ENCODE measurements around the gene MYADML2. TPM values are rescaled to one million over a fixed set of nuclear protein-coding genes. Genes with fewer than 3 reads are reported as not detected.

The MYADML2 gene
- total RNA-seq, 2 experiments from 2014 or later: not detected

GRCh38 chr17:81944858-81945257, 2.2 kb downstream of the MYADML2 start:
- no peaks in the 10 kb centered on the region for H3K36me3 Mint-ChIP-seq (ENCODE audit: low read depth)

GRCh38 chr17:81942167-81942553, 4.9 kb downstream of the MYADML2 start:
- H3K27me3 Mint-ChIP-seq: peaks cover 6% of the 10 kb centered on the region
- ATAC-seq (ENCODE audit: poor library complexity) (no peak), DNase-seq (no peak)
- CTCF ChIA-PET: no interaction called here
- peaks cover 0 to 9% of the 10 kb centered on the region in 2 experiments for H3K27me3 ChIP-seq (ENCODE audit: control insufficient read depth in 1 of 2, insufficient read depth in 2 of 2, low read length in 2 of 2)
- H3K36me3 ChIP-seq (ENCODE audit: insufficient read depth, low read length): no peaks in the 10 kb centered on the region
- H3K27ac ChIP-seq (ENCODE audit: low read depth in 1 of 2, low read length in 2 of 2): no peak overlapping the region
- peaks cover 8% of the 10 kb centered on the region for H3K4me1 ChIP-seq (ENCODE audit: insufficient read depth, low read length)
- no peak overlapping the region for H3K27ac Mint-ChIP-seq
- TF ChIP-seq CTCF (IDR thresholded peaks at IDR 0.05): no peak
- no peak overlapping the region for H3K4me3 ChIP-seq (ENCODE audit: low read length)
- intact Hi-C loops (cut with DNase I, micrococcal nuclease): no loop called here
- no peaks in the 10 kb centered on the region for H3K9me3 Mint-ChIP-seq
- peaks cover 0 to 11% of the 10 kb centered on the region in 2 experiments for H3K9me3 ChIP-seq (ENCODE audit: control insufficient read depth in 1 of 2, insufficient read depth in 1 of 2, low read length in 2 of 2)
- H3K4me1 Mint-ChIP-seq (ENCODE audit: low read depth): no peaks in the 10 kb centered on the region
- H3K4me3 Mint-ChIP-seq: no peak overlapping the region
- POLR2A ChIA-PET: no interaction called here
- no peaks in the 10 kb centered on the region for H3K36me3 Mint-ChIP-seq (ENCODE audit: low read depth)

More at GRCh38 chr17:81944858-81945257, 2.2 kb downstream of the MYADML2 start:
- CTCF ChIA-PET: interaction anchor here (0.7 kb wide), 1 partner anchor 153 kb away, joined by 3 read pairs; no protein-coding TSS in a partner anchor
- intact Hi-C loops (cut with DNase I, micrococcal nuclease): no loop called here
- POLR2A ChIA-PET: interaction anchor here (0.7 kb wide), 1 partner anchor 17 kb away, joined by 3 read pairs; no protein-coding TSS in a partner anchor
- no peak overlapping the region for H3K27ac Mint-ChIP-seq
- H3K4me3 ChIP-seq (ENCODE audit: low read length): no peak overlapping the region
- H3K9me3 ChIP-seq (ENCODE audit: control insufficient read depth in 1 of 2, insufficient read depth in 1 of 2, low read length in 2 of 2): peaks cover 0 to 11% of the 10 kb centered on the region in 2 experiments
- no peaks in the 10 kb centered on the region for H3K36me3 ChIP-seq (ENCODE audit: insufficient read depth, low read length)
- H3K9me3 Mint-ChIP-seq: no peaks in the 10 kb centered on the region
- H3K27ac ChIP-seq (ENCODE audit: low read depth in 1 of 2, low read length in 2 of 2): no peak overlapping the region
- H3K4me3 Mint-ChIP-seq: no peak overlapping the region
- no peak for TF ChIP-seq CTCF (IDR thresholded peaks at IDR 0.05)
- DNase-seq: no peak
- peaks cover 6% of the 10 kb centered on the region for H3K27me3 Mint-ChIP-seq
- no peaks in the 10 kb centered on the region for H3K4me1 Mint-ChIP-seq (ENCODE audit: low read depth)
- H3K27me3 ChIP-seq (ENCODE audit: control insufficient read depth in 1 of 2, insufficient read depth in 2 of 2, low read length in 2 of 2): peaks cover 0 to 7% of the 10 kb centered on the region in 2 experiments
- H3K4me1 ChIP-seq (ENCODE audit: insufficient read depth, low read length): no peaks in the 10 kb centered on the region
- no peak for ATAC-seq (ENCODE audit: poor library complexity)

- ATAC-seq (ENCODE audit: poor library complexity) (no peak), DNase-seq (no peak)
- no peak overlapping the region for H3K4me3 ChIP-seq (ENCODE audit: low read length)
- H3K36me3 ChIP-seq (ENCODE audit: insufficient read depth, low read length): no peaks in the 10 kb centered on the region
- Mint-ChIP-seq H3K36me3 (ENCODE audit: low read depth) (no peaks in the 10 kb centered on the region), H3K27me3 (peaks cover 6% of the 10 kb centered on the region), H3K4me1 (ENCODE audit: low read depth) (no peaks in the 10 kb centered on the region), H3K4me3 (no peak overlapping the region), H3K9me3 (no peaks in the 10 kb centered on the region), H3K27ac (no peak overlapping the region)
- peaks cover 0 to 11% of the 10 kb centered on the region in 2 experiments for H3K9me3 ChIP-seq (ENCODE audit: control insufficient read depth in 1 of 2, insufficient read depth in 1 of 2, low read length in 2 of 2)
- CTCF ChIA-PET: interaction anchor here (1.9 kb wide), 1 partner anchor 18 kb away, joined by 4 read pairs; no protein-coding TSS in a partner anchor
- H3K4me1 ChIP-seq (ENCODE audit: insufficient read depth, low read length): peaks cover 12% of the 10 kb centered on the region
- TF ChIP-seq CTCF (IDR thresholded peaks at IDR 0.05): no peak
- intact Hi-C loops (cut with DNase I, micrococcal nuclease): no loop called here
- POLR2A ChIA-PET: no interaction called here
- H3K27ac ChIP-seq (ENCODE audit: low read depth in 1 of 2, low read length in 2 of 2): no peak overlapping the region
- peaks cover 0 to 9% of the 10 kb centered on the region in 2 experiments for H3K27me3 ChIP-seq (ENCODE audit: control insufficient read depth in 1 of 2, insufficient read depth in 2 of 2, low read length in 2 of 2)
These were observed 5.4 kb downstream of the MYADML2 start for GRCh38 chr17:81941484-81942166.

Measured in CD4-positive, alpha-beta T cell (primary cell).